ENCODE data around the gene ASRGL1. TPM values are rescaled to one million over a fixed set of nuclear protein-coding genes. Genes with fewer than 3 reads are reported as not detected.
"Not testable (repeated sequence)": the region's sequence is repeated elsewhere in the genome, so short reads cannot be mapped to it uniquely, and the experiment has no call there.

ASRGL1 gene
- polyA plus RNA-seq, 2 of the 4 experiments (the other 2 are of a cell fraction) = 12.7 to 19.5 TPM

DNA sequence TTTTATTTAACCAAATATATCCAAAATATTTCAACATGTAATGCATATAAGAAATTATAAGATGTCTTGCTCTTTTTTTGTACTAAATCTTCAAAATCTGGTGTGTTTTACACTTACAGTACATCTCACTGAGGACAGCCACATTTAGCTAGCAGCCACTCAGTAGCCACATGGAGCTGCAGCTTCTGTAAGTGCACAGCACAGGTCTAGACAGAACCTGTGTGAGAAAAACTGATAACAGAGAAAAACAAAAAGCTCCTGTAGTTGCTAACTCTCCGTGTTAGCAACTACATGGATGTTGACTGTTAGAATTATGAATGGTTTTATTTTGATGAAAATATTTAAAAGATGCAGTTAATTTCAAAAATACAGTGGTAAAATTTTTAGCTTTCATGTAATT, 22.2 kb downstream of the ASRGL1 start (continued):
- TF ChIP-seq, protein P1, sequence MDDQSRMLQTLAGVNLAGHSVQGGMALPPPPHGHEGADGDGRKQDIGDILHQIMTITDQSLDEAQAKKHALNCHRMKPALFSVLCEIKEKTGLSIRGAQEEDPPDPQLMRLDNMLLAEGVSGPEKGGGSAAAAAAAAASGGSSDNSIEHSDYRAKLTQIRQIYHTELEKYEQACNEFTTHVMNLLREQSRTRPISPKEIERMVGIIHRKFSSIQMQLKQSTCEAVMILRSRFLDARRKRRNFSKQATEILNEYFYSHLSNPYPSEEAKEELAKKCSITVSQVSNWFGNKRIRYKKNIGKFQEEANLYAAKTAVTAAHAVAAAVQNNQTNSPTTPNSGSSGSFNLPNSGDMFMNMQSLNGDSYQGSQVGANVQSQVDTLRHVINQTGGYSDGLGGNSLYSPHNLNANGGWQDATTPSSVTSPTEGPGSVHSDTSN (IDR thresholded peaks at IDR 0.05) = no peak
- TF ChIP-seq, protein P2, sequence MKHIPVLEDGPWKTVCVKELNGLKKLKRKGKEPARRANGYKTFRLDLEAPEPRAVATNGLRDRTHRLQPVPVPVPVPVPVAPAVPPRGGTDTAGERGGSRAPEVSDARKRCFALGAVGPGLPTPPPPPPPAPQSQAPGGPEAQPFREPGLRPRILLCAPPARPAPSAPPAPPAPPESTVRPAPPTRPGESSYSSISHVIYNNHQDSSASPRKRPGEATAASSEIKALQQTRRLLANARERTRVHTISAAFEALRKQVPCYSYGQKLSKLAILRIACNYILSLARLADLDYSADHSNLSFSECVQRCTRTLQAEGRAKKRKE (CRISPR knock-in tag; IDR thresholded peaks at IDR 0.05; ENCODE audit: low read depth) = no peak
- TF ChIP-seq MAZ (IDR thresholded peaks at IDR 0.05; ENCODE audit: borderline replicate concordance, low read depth, low read length) (no peak), TP53 (CRISPR knock-in tag; IDR thresholded peaks at IDR 0.05) (no peak), ZNF302 (CRISPR knock-in tag; IDR thresholded peaks at IDR 0.05) (no peak), JUNB (IDR thresholded peaks at IDR 0.05) (no peak)
- TF ChIP-seq, protein P3, sequence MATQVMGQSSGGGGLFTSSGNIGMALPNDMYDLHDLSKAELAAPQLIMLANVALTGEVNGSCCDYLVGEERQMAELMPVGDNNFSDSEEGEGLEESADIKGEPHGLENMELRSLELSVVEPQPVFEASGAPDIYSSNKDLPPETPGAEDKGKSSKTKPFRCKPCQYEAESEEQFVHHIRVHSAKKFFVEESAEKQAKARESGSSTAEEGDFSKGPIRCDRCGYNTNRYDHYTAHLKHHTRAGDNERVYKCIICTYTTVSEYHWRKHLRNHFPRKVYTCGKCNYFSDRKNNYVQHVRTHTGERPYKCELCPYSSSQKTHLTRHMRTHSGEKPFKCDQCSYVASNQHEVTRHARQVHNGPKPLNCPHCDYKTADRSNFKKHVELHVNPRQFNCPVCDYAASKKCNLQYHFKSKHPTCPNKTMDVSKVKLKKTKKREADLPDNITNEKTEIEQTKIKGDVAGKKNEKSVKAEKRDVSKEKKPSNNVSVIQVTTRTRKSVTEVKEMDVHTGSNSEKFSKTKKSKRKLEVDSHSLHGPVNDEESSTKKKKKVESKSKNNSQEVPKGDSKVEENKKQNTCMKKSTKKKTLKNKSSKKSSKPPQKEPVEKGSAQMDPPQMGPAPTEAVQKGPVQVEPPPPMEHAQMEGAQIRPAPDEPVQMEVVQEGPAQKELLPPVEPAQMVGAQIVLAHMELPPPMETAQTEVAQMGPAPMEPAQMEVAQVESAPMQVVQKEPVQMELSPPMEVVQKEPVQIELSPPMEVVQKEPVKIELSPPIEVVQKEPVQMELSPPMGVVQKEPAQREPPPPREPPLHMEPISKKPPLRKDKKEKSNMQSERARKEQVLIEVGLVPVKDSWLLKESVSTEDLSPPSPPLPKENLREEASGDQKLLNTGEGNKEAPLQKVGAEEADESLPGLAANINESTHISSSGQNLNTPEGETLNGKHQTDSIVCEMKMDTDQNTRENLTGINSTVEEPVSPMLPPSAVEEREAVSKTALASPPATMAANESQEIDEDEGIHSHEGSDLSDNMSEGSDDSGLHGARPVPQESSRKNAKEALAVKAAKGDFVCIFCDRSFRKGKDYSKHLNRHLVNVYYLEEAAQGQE (IDR thresholded peaks at IDR 0.05) = no peak

DNA sequence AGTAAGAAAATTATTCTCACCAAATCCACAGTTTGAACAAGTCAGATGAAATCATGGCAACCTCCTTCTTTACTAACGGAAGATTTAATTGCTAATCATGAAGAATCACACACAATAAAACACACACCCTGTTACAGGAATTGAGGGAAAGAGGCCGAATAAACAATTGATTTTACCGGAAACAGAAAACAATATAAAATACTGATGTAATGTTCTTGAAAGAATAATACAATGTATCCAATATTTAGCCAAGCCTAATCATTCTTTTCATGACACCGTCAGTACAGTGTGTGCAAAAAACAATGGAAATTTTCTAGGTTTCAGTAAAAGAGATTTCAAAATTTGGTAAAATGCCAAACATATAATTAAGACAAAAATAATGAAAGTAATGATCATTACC, 23.4 kb downstream of the ASRGL1 start:
- Histone ChIP-seq H3K4me1 (no peaks in the 10 kb centered on the region), H3K4me3 (no peak overlapping the region), H3K9me3 (no peaks in the 10 kb centered on the region), H3K27ac (no peak overlapping the region), H3K4me2 (no peak overlapping the region)
- ChIA-PET POLR2A (no interaction called here), CTCF (interaction anchor here (0.8 kb wide), 1 partner anchor 21 kb away, joined by 5 read pairs; no protein-coding TSS in a partner anchor)
- DNase-seq (ENCODE audit: low read depth in 1 of 2, low spot score in 1 of 2) = no peak
- 88% methylated on average over 4 of the region's 4 CpGs for WGBS (ENCODE audit: missing lambda C conversion rate)
- no peak for ATAC-seq
- peak; percentile 70 for FAIRE-seq
- TF ChIP-seq RFX5 (IDR thresholded peaks at IDR 0.05) (no peak), JUNB (IDR thresholded peaks at IDR 0.05) (no peak), RAD21 (conservative IDR thresholded peaks at IDR 0.05 in 1 of 2, IDR thresholded peaks at IDR 0.05 in 1 of 2) (no peak), BHLHE40 (IDR thresholded peaks at IDR 0.05; ENCODE audit: low read depth, low read length) (no peak), SREBF2 (IDR thresholded peaks at IDR 0.05) (no peak)

DNA sequence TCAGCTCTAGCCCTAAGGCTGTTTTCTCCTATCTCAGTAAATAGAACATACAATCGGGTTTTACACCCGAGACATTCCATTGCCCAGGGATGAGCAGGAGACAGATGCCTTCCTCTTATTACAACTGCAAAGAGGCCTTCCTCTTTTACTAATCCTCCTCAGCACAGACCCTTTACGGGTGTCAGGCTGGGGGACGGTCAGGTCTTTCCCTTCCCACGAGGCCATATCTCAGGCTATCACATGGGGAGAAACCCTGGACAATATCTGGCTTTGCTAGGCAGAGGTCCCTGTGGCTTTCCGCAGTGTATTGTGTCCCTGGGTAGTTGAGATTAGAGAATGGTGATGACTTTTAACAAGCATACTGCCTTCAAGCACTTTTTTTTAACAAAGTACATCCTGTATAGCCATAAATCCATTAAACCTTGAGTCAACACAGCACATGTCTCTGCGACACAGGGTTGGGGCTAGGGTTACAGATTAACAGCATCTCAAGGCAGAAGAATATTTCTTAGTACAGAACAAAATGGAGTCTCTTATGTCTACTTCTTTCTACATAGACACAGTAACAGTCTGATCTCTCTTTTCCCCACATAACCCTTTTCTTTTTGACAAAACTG, 31.7 kb downstream of the ASRGL1 start:
- H3K4me3 ChIP-seq; H3K9me3 ChIP-seq; CTCF ChIA-PET; DNase-seq (ENCODE audit: low read depth in 1 of 2, low spot score in 1 of 2); POLR2A ChIA-PET; ATAC-seq; H3K4me2 ChIP-seq; H3K27ac ChIP-seq; FAIRE-seq: not testable (repeated sequence)
- peaks cover 13% of the 10 kb centered on the region for H3K4me1 ChIP-seq
- WGBS (ENCODE audit: missing lambda C conversion rate) = 65% methylated on average over 7 of the region's 7 CpGs

DNA sequence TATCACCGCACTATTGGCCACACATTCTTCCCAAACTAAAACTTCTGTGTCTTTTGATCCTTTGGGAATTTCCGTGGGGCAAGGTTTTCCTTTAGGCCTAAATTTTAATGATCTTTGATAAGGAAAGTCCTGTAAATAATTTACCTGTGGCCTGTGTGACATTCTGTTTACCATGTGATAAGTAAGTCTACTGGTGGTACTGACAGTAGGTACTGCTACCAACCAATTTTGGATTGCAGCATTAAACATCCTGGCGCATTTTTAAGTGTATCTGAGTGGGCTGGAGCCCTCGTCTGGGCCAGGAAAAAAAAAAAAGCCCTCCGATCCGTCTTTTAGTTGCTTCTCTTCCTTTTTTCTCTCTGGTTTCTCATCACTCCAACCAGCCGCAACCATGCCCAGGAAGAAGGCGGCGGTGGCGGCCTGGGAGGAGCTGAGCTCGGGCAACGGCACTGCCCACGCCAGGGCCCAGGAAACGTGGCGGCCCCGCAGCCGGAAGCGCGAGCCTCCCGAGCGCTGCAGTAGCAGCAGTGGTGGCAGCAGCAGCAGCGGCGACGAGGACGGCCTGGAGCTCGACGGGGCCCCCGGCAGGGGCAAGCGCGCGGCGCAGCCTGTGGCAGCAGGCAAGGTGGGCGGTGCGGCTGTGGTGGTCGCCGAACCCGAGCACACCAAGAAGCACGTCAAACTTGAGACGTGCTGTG, 33.6 kb downstream of the ASRGL1 start:
- CTCF ChIA-PET = interaction anchor here (1.9 kb wide), 1 partner anchor 30 kb away, joined by 8 read pairs; no protein-coding TSS in a partner anchor
- FAIRE-seq (no peak), DNase-seq (ENCODE audit: low read depth in 1 of 2, low spot score in 1 of 2) (no peak), ATAC-seq (no peak)
- Histone ChIP-seq H3K9me3 (no peaks in the 10 kb centered on the region), H3K4me3 (no peak overlapping the region), H3K27ac (no peak overlapping the region), H3K4me1 (peaks cover 13% of the 10 kb centered on the region), H3K4me2 (no peak overlapping the region)
- POLR2A ChIA-PET = no interaction called here
- WGBS (ENCODE audit: missing lambda C conversion rate) = 94% methylated on average over 38 of the region's 39 CpGs
- TF ChIP-seq KDM1A (IDR thresholded peaks at IDR 0.05; ENCODE audit: low read depth) (no peak), CBX8 (IDR thresholded peaks at IDR 0.05) (no peak), HOXB5 (CRISPR knock-in tag; IDR thresholded peaks at IDR 0.05) (no peak), NFE2L2 (conservative IDR thresholded peaks at IDR 0.05; ENCODE audit: low read length) (no peak), PHF8 (IDR thresholded peaks at IDR 0.05; ENCODE audit: borderline replicate concordance, low read depth) (no peak), KDM5A (IDR thresholded peaks at IDR 0.05) (no peak), RNF2 (IDR thresholded peaks at IDR 0.05; ENCODE audit: borderline replicate concordance, low read depth) (no peak), RCOR1 (IDR thresholded peaks at IDR 0.05; ENCODE audit: low read depth, low read length) (no peak), TFCP2L1 (CRISPR knock-in tag; IDR thresholded peaks at IDR 0.05) (no peak), RARB (CRISPR knock-in tag; IDR thresholded peaks at IDR 0.05) (no peak), RAD21 (conservative IDR thresholded peaks at IDR 0.05 in 1 of 2, IDR thresholded peaks at IDR 0.05 in 1 of 2) (no peak), SREBF2 (IDR thresholded peaks at IDR 0.05) (no peak), MAFK (IDR thresholded peaks at IDR 0.05; ENCODE audit: partially characterized antibody) (no peak), CHD2 (IDR thresholded peaks at IDR 0.05; ENCODE audit: low read length, partially characterized antibody) (no peak)
- TF ChIP-seq, protein P4, sequence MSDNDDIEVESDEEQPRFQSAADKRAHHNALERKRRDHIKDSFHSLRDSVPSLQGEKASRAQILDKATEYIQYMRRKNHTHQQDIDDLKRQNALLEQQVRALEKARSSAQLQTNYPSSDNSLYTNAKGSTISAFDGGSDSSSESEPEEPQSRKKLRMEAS (IDR thresholded peaks at IDR 0.05) = no peak

Data from A549 (cell line).